Ovary (tissue), 3 donors: ENCODE data around the gene CYFIP1.

ENCODE experiments used
- CTCF ChIP-seq, 3 donors: fragments of 450-650 bp in 2 of 3; fragments of 200-600 bp in 1 of 3; IDR thresholded peaks; one replicate each; pipeline versions ENCODE4 v1.5.1 to v1.8.0; 2016 to 2022; ENCODE audit warnings: antibody characterized with exemption in 3 of 3, mild to moderate bottlenecking in 1 of 3
- EP300 ChIP-seq: sonication (generic); formaldehyde crosslinking; IDR thresholded peaks from one replicate; pipeline ENCODE4 v1.6.1; 2017; ENCODE audit warnings: antibody characterized with exemption
- POLR2A ChIP-seq: fragments of 450-650 bp; IDR thresholded peaks from one replicate; pipeline ENCODE4 v1.6.1; 2017; ENCODE audit warnings: antibody characterized with exemption, mild to moderate bottlenecking, moderate library complexity
- donor health status: DM: no; HTN: no; CAD: no.

- TF ChIP-seq CTCF (IDR thresholded peaks at IDR 0.05) (no peak), POLR2A (no peak), EP300 (no peak)
Observed at GRCh38 chr15:22974745-22975144, 5.4 kb downstream of the CYFIP1 start.
